PC-3 (cell line): ENCODE measurements around the gene ZNF764.

Experiments used
- EZH2 ChIP-seq: fragments of 300-600 bp; sonication (generic); IDR thresholded peaks from one replicate; pipeline ENCODE4 v1.6.1; 2017; ENCODE audit warnings: antibody characterized with exemption, mild to moderate bottlenecking, low read length; ENCODE audit not compliant: unreplicated experiment
- EZH2phosphoT487 ChIP-seq: fragments of 300-600 bp; sonication (generic); IDR thresholded peaks from 2 replicates; pipeline ENCODE4 v1.6.1; 2018; ENCODE audit warnings: mild to moderate bottlenecking, antibody characterized with exemption, low read length, borderline replicate concordance
- TF ChIP-seq, protein P1 (sequence below): fragments of 300-600 bp; sonication (generic); conservative IDR thresholded peaks from 2 replicates; pipeline ENCODE4 v1.5.1; 2017; ENCODE audit warnings: antibody characterized with exemption, low read depth, mild to moderate bottlenecking, low read length

DNA sequence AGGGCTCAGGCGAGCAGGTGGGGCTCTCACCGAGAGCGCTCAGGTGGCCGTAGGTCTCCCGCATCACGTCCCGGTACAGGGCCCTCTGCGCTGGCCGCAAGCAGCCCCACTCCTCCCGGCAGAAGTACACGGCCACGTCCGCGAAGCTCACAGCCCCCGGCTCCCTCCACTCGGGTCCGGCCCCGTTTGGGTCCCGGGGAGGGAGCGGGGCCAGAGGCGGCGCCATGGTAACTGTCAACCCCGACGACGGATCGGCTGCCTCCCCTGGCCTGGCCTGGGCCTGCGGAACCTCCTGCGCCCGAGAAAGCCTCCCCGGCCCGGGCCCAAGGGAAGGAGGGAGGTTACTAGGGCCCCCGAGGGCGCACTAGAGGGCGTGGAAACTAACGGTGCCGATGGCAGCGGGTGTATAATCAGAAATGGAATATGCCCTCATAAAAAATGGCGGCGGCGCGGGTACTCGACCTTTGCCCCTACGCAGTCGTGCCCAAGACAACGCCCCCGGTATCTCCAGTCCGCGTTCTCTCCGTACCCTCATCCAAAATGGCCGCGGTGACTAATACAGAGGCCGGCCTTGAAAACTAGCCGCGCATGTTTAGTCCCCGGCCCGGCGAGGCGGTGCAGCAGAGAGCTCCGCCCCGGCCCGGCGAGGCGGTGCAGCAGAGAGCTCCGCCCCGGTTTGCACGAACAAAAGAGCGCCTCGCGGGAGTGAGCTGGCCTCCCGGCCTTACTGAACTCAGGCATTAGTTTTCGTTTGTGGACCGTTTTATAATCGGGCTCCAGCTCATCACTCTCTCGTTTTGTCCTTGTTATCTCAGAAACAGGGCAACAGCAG is at the start of gene ZNF764:
- TF ChIP-seq, protein P1, sequence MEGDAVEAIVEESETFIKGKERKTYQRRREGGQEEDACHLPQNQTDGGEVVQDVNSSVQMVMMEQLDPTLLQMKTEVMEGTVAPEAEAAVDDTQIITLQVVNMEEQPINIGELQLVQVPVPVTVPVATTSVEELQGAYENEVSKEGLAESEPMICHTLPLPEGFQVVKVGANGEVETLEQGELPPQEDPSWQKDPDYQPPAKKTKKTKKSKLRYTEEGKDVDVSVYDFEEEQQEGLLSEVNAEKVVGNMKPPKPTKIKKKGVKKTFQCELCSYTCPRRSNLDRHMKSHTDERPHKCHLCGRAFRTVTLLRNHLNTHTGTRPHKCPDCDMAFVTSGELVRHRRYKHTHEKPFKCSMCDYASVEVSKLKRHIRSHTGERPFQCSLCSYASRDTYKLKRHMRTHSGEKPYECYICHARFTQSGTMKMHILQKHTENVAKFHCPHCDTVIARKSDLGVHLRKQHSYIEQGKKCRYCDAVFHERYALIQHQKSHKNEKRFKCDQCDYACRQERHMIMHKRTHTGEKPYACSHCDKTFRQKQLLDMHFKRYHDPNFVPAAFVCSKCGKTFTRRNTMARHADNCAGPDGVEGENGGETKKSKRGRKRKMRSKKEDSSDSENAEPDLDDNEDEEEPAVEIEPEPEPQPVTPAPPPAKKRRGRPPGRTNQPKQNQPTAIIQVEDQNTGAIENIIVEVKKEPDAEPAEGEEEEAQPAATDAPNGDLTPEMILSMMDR, result no peak
- TF ChIP-seq EZH2 (no peak), EZH2phosphoT487 (no peak)
